Middle frontal gyrus (tissue), 1 donor: Measurements from ENCODE around the gene HIPK3.
"Not testable (repeated sequence)": the region's sequence is repeated elsewhere in the genome, so short reads cannot be mapped to it uniquely, and the experiment has no call there.

Experiments used
- DNase-seq: peaks from one replicate; pipeline ENCODE4 v3.0.0-alpha.2; 2015; ENCODE audit warnings: low spot score; ENCODE audit errors: extremely low spot score

Gene HIPK3

DNA sequence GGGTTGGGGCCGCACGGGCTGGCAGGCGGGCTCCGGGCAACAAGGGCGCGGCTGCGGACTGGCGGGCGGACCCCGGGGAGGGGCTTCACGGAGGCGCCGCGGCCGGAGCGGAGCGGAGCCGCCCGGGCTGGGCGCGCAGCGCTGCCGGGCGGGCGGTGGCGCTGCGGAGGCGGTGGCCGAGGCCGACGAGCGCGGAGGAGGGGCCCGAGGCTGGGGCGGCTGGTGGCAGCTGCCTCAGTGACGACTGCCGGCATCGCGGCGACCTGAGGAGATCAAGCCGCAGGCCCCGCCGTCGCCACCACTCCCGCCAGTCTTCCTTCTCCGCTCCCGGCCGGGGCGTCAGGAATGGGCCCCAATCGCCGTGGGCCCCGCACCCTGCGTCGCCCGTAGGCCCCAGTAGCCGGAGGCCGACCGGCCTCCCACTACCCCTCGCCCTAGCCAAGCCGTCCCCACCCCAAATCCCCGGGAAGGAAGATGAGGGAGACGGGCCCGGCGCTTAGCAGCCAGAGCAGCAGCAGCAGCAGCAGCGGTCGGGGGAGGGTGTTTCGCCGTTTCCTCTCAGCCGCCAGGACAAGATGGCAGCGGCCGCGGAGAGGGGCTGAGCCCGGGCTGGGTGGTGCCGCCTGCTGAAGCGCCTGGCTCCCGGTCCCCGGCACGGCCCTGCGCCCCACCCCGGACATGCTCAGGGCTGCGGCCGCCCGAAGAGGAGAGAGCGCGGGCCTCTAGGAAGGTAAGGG lies at the start of gene HIPK3:
Gene HIPK3 (plus strand): TSS at position 222 of the 737 bp plus-strand sequence.
- peak; percentile 69 for DNase-seq

DNA sequence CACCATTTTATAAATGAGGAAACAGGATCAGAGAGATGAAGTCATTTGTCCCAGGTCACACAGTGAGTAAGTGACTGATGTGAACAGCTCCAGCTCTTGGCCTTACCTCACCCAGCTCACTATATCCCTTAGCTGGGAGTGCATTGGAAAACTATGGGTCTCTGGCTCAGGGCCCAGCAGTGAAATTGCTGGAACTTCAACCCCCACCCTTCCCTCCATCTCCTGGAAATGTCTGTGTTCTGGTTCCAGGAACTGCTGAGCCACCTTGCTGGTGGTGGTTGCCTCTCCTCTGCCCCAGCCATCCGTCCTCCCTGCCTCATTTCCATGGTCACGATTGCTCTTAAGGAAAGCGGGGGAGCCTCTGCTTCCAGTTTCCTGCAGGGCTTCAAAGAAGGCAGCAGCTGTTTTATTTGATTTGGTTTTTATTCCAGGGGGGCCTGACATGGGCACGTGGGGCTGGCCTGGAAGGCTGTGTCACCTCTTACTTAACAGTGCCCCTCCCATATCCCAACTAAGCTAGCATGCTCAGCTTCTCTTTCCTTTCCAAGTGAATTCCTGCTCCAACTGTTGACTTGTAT lies 49.7 kb upstream of the HIPK3 start:
- no peak for DNase-seq

DNA sequence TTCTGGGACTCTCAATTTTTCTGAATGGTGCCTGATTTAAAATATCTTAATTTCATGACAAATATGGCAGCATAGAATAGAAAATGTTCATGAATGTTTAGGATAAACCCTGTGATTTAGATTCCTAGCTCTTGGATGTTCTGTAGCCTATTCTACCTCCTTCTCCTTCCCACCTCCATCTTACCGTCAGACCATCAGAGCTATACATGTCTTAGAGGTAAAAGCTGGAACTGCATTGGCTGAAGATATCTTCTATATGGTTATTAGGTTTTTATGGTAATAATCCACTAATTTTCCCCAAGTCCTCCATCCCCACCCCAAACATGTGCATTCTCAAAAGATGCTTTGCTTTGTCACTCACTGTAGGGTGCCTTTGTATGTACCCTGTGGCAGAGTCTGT lies 49.0 kb upstream of the HIPK3 start:
- no peak for DNase-seq

DNA sequence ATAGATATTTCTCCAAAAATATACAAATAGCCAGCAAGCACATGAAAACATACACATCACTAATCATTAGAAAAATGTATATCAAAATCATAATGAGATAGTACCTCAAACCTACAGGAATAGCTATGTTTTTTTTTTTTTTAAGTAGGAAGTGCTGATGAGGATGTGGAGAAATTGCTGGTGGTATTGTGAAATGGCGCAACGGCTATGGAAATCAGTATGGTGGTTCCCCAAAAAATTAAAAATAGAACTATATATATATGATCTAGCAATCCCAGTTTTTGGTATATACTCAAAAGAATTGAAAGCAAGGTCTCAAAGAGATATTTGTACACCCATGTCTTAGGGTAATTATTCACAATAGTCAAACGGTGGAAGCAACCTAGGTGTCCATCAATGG lies 46.0 kb upstream of the HIPK3 start:
- DNase-seq, result no peak

DNA sequence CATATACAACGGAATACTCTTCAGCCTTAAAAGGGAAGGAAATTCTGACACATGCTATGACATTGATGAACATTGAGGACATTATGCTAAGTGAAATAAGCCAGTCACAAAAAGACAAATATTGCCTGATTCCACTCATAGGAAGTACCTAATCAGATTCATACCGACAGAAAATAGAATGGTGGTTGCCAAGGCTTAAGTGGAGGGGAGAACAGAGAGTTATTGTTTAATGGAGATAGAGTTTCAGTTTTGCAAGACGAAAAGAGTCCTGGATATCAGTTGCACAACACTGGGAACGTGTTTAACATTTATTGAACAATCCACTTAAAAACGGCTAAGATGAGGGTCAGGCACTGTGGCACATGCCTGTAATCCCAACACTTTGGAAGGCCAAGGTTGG lies 45.6 kb upstream of the HIPK3 start:
- no peak for DNase-seq

DNA sequence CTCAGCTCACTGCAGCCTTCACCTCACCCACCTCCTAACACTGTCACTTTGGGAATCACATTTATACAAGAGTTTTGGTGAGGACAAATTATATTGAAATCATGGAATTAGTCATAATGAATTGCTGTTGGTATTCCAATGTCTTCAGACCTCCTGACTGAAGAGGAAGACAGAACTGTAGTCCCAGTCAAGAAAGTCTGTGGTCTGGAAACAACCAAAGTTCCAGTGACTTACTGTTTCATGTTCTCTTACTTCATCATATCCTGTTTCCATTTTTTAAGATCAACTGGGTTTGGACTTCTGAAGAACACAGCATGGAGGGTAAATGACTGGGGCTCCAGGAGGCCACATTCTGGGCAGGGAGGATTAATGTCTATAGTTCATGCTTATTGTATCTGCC lies 43.0 kb upstream of the HIPK3 start:
- DNase-seq, result no peak

DNA sequence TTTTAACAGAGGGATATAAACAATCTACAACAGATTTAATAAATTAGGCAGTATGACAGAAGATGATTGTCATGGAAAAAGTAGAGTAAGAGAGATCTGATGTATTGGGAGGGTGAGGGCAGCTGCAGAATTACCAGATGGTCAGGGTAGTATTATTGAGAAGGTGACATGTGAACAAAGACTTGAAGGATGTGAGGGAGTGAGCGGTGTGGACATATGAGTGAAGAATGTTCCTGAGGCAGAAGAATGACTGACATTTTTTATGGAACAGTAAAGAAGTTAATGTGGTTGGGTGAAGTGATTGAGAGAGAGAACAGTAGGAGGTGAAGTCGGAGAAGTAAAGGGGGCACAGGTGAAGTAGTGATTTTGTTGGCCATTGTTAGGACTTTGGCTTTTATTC lies 42.4 kb upstream of the HIPK3 start:
- no peak for DNase-seq

DNA sequence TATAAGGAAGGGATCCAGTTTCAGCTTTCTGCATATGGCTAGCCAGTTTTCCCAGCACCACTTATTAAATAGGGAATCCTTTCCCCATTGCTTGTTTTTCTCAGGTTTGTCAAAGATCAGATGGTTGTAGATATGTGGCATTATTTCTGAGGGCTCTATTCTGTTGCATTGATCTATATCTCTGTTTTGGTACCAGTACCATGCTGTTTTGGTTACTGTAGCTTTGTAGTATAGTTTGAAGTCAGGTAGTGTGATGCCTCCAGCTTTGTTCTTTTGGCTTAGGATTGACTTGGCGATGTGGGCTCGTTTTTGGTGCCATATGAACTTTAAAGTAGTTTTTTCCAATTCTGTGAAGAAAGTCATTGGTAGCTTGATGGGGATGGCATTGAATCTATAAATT lies 40.5 kb upstream of the HIPK3 start:
- not testable (repeated sequence) for DNase-seq

DNA sequence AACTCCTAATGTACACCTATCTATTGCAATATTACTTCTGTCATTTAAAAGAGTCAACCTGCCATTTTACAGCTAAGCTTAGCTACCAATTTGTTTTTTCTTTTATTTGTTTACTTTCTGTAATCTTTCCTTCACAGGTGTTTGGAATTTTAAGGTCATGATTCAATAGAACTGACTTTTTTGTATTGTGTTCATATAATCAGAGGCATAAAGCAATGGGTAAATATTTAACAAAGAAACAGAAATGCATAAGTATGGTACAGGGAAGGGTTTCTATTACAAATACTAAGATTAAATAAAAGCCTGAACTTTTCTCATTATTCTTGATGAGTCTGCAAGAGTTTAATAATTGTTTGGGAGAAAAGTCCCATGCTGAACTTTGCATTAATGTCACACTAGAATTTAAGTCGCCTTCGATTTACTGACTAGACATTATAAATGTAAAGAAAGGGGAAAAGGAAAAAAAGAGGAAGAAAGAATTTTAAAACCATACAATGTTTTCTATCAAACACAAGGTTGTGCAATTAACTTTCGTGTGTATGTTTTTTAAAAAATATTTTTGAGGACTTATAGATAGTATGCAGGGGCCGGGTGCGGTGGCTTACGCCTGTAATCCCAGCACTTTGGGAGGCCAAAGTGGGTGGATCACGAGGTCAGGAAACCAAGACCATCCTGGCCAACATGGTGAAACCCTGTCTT lies 35.0 kb upstream of the HIPK3 start:
- no peak for DNase-seq

DNA sequence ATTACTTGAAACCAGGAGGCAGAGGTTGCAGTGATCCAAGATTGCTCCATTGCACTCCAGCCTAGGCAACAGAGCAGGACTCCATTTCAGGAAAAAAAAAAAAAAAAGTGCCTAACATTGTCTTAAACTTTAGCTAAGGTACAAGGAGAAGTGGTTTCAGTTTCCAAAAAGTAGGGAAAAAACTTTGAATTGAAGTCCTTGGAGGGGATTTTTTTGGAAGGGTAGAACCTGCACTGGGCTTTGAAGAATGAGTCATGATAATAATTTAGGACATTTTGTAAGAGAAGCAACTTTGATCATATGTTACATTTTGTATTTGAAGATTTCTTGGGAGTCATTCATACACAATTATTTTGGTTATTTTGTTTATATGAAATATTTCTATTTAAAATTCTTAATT lies 31.8 kb upstream of the HIPK3 start:
- DNase-seq, result no peak

DNA sequence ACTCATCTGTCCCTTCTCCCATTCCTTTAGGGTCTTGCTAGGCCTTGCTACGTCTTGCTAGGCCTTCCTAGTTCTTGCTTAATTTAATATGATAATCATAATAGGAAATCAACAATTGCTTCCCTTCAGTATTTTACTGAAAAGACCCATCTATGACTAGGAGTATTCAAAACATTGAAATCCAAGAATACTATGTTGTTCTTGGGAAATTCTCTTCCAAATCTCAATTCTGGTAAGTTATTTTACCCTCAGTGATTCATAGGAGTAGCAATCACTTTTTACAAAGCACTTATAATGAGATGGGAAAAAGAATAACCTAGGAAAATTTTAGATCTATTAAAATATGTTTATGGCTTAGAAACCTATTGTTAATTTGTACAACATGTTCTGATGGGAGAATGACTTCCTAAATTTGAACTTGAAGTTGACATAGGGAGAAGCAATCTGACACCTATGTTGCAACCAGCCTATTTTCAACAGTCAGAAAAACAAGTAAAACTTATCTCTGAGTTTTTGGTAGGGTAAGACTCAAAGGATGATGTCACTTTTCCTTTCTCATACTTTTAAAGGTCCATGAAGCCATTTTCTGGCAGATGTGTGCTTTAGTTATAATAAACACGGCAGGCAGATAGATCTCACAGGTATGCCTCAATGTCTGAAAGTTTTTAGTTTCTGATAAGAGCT lies 29.5 kb upstream of the HIPK3 start:
- DNase-seq, result no peak

DNA sequence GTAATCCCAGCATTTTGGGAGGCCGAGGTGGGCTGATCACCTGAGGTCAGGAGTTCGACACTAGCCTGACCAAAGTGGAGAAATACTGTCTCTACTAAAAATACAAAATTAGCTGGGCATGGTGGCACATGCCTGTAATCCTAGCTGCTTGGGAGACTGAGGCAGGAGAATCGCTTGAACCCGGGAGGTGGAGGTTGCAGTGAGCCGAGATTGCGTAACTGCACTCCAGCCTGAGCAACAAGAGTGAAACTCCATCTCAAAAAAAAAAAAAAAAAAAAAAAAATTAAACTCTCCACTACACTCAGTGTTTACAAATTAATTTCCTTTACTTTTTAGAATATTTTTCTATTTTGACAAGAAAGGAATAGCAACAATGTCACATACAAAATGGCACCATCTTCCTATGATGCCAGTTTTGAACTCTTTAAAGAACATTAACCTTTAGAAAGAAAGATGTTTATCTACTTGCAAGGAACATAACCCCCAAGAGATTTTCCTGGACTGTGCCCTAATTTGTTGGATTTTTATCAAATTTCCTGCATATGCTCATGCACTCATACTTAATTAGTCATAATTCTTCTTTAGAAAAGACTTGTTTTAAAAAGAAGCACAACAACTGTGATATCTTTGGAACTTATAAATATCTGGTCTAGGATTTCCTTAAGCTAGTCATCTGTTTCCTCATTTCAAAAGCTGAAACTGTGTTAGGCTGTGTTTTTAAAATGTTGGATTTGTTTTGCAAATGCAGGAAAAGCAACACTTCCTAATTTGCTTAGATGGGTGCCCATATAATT lies 22.6 kb upstream of the HIPK3 start:
- DNase-seq, result no peak

DNA sequence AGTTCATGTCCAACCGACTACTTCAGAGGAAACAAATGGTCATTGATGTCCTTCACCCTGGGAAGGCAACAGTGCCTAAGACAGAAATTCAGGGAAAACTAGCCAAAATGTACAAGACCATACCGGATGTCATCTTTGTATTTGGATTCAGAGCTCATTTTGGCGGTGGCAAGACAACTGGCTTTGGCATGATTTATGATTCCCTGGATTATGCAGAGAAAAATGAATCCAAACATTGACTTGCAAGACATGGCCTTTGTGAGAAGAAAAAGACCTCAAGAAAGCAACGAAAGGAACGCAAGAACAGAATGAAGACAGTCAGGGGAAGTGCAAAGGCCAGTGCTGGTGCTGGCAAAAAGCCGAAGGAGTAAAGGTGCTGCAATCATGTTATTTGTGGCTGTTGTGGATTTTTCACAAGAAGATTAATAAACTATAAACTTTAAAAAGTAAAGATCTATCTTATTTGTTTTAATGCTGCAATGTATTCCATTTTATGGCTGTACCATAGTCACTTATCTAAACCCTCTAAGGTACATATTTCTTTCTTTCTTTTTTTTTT lies 20.1 kb upstream of the HIPK3 start:
- no peak for DNase-seq

DNA sequence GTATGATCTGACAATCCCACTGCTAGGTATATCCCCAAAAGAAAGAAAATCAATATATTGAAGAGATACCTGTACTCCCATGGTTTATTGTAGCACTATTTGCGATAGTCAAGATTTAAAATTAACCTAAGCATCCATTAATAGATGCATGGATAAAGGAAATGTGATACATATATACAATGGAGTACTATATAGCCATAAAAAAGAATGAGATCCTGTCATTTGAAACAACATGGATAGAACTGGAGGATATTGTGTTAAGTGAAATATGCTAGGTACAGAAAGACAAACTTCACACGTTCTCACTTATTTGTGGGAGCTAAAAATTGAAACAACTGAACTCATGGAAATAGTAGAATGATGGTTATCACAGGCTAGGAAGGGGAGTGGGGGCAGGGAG lies 14.6 kb upstream of the HIPK3 start:
- DNase-seq, result no peak

DNA sequence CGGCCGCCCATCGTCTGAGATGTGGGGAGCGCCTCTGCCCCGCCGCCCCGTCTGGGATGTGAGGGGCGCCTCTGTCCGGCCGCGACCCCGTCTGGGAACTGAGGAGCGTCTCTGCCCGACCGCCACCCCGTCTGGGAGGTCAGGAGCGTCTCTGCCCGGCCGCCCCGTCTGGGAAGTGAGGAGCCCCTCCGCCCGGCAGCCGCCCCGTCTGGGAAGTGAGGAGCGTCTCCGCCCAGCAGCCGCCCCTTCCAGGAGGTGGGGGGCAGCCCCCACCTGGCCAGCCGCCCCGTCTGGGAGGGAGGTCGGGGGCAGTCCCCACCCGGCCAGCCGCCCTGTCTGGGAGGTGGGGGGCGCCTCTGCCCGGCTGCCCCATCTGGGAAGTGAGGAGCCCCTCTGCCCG lies 13.5 kb upstream of the HIPK3 start:
- not testable (repeated sequence) for DNase-seq

DNA sequence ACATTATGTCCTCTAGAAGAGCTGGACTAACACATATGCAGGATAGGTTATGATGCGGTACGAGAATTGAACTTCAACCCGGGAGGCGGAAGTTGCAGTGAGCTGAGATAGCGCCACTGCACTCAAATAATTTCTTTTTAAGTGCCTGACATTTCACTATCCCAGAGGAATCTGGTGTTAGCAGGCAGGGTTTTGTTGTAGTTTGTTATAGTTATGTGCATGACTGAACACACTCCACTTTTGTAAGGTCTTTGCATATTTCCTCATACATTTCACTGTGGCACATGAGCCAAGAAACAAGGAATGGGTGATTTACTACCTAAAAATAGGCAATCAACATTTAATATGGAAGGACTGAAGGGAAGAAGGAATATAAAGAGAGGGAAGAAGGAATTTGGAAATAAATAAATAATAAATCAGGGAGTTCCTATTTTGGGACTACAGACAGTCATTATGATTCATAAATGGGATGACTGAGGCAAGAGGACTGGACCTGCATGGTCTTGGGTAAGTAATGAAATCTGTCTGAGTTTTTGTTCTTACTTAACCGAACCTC lies 8.7 kb upstream of the HIPK3 start:
- DNase-seq, result no peak

DNA sequence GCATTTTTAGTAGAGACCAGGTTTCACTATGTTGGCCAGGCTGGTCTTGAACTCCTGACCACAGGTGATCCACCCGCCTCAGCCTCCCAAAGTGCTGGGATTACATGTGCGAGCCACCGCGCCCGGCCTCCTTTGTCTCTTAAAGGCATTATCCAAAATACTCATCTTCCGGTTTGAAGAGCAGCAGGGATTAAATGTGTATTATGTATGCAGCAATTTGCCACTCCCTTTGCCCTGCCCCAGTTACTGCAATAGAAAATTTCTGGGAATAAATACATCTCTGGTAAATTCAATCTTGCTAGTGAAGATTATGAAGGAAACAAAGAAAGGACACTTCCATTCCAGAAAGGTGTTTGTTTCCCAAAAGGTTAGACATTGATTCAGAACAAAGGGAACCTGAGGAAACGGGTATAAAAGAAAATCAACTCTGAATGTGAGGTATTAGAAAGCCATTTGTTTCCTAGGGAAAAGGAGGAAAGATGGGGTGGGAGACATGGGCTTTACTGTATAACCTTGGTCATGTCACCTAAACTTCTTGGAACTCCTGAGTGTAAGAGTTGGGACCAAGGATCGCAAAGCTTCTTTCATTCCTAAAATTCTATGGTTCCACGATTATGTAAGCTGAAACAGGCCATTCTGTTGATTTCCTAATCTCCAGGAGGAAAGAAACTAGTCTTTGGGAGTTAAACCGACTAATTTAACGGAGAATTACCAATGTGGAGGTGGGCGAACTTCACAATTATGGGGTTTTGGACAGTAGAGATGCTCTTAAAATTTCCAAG lies 959 bp upstream of the HIPK3 start:
- no peak for DNase-seq

DNA sequence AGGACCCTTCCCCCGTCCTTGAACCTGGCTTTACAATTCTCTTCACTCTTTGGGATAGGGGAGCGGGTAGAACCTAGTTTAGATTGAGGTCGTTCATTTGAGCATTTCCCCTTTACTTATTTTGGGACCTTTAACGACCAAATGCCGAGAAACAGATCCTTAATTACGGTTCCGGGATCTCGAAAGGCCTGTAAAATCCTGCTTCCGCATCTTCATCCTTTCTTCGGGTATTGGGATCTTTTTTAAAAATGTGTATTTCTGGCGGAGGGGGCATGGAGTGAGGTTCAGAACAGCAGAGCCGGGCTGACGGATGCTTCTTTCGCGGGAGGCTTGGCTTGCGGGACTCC lies 395 bp upstream of the HIPK3 start:
- DNase-seq, result no peak

DNA sequence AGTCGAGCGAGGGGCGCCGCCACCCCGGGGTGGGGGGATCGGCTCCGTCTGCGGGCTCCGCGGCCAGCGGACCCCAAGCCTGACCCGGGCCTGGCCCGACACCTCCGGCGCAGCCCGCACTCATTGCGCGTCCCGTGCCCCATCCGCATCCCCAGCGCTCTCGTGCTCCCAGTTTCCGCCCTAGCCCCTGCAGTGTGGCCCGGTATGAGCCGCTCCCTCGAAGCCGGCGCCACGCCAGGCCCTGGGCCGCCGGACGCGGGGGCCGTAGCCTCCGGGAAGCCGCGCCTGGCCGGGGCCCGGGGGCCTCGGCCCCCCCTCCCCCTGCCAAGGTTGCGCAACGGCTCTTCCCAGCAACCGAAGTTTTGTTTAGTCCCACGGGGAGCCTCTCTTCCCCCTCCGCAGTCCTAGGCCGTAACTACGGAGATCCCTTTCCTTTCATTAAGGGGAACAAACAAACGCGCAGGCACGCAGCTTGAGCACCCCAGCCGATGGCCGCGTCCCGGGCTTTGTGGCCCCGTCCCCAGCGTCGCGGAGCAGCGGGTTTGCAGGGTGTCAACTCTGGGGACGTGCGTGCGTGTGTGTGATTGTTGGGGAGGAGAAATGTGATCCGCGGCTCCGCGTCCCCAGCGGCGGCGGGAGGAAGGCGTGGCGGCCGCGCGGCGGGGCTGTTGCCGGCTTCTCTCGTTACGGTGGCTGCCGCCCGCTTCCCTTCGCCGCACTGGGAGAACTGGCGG lies 883 bp downstream of the HIPK3 start:
- peak; percentile 31 for DNase-seq
